Measurements from ENCODE around the gene ANGPTL7. TPM values are rescaled to one million over a fixed set of nuclear protein-coding genes. Genes with fewer than 3 reads are reported as not detected.

ANGPTL7 gene
- total RNA-seq, 1 experiment from 2014 or later = not detected

- no peak for DNase-seq (ENCODE audit: low read depth, low spot score)
- no peak overlapping the region for H2AFZ ChIP-seq (ENCODE audit: low read depth, low read length, poor library complexity, severe bottlenecking)
- no peaks in the 10 kb centered on the region for H3K4me1 ChIP-seq (ENCODE audit: control insufficient read depth in 1 of 2, insufficient read depth in 2 of 2, low read length in 2 of 2)
- TF ChIP-seq SIN3A (IDR thresholded peaks at IDR 0.05; ENCODE audit: low read depth) (no peak), SP1 (IDR thresholded peaks at IDR 0.05; ENCODE audit: low read depth) (no peak), ZBTB33 (IDR thresholded peaks at IDR 0.05; ENCODE audit: extremely low read depth, insufficient replicate concordance, low read length) (no peak), POLR2AphosphoS5 (IDR thresholded peaks at IDR 0.05; ENCODE audit: low read depth, low read length) (no peak), SRF (IDR thresholded peaks at IDR 0.05; ENCODE audit: low read depth) (no peak), RAD21 (IDR thresholded peaks at IDR 0.05; ENCODE audit: low read depth) (no peak), CBX3 (IDR thresholded peaks at IDR 0.05; ENCODE audit: low read depth) (no peak)
- H3K27me3 ChIP-seq (ENCODE audit: insufficient read depth, low read length) = no peaks in the 10 kb centered on the region
- H3K9ac ChIP-seq (ENCODE audit: low read length) = no peak overlapping the region
- RAD21 ChIA-PET (ENCODE audit: low non-redundant PET in 1 of 2, low total read pairs in 2 of 2, uncharacterized antibody in 2 of 2, unreplicated experiment in 2 of 2) = no interaction called here
- H4K20me1 ChIP-seq (ENCODE audit: insufficient read depth) = no peaks in the 10 kb centered on the region
- H3K27ac ChIP-seq (ENCODE audit: low read depth, low read length) = no peak overlapping the region
- ATAC-seq = no peak
- peaks cover 24 to 47% of the 10 kb centered on the region in 2 experiments; a peak in 3 of 4 replicates for H3K36me3 ChIP-seq (ENCODE audit: control insufficient read depth in 1 of 2, insufficient read depth in 2 of 2, low read length in 2 of 2)
- no peaks in the 10 kb centered on the region for H3K9me2 ChIP-seq (ENCODE audit: insufficient read depth)
- CTCF ChIA-PET = no interaction called here
- no TSS peak for BruUV-seq (replicated peaks)
- H3K4me3 ChIP-seq (replicated peaks in 1 of 2; ENCODE audit: low read depth in 1 of 2, low read length in 2 of 2) = no peak overlapping the region
- POLR2A ChIA-PET = no interaction called here
- H3K9me3 ChIP-seq (ENCODE audit: control insufficient read depth in 1 of 2, insufficient read depth in 1 of 2, low read depth in 1 of 2, low read length in 2 of 2) = no peaks in the 10 kb centered on the region
- H3K79me2 ChIP-seq (ENCODE audit: insufficient read depth, low read length) = no peaks in the 10 kb centered on the region
- H3K4me2 ChIP-seq (ENCODE audit: low read length) = no peak overlapping the region
- intact Hi-C loops (cut with micrococcal nuclease) = no loop called here
Measured at GRCh38 chr1:11207898-11208611, 18.9 kb downstream of the ANGPTL7 start.

- ATAC-seq = no peak
- Histone ChIP-seq H3K79me2 (ENCODE audit: insufficient read depth, low read length) (no peaks in the 10 kb centered on the region), H2AFZ (ENCODE audit: low read depth, low read length, poor library complexity, severe bottlenecking) (no peak overlapping the region), H3K4me2 (ENCODE audit: low read length) (no peak overlapping the region), H3K9me2 (ENCODE audit: insufficient read depth) (no peaks in the 10 kb centered on the region), H3K27ac (ENCODE audit: low read depth, low read length) (no peak overlapping the region), H4K20me1 (ENCODE audit: insufficient read depth) (no peaks in the 10 kb centered on the region), H3K4me3 (replicated peaks in 1 of 2; ENCODE audit: low read depth in 1 of 2, low read length in 2 of 2) (no peak overlapping the region), H3K4me1 (ENCODE audit: control insufficient read depth in 1 of 2, insufficient read depth in 2 of 2, low read length in 2 of 2) (no peaks in the 10 kb centered on the region), H3K9me3 (ENCODE audit: control insufficient read depth in 1 of 2, insufficient read depth in 1 of 2, low read depth in 1 of 2, low read length in 2 of 2) (no peaks in the 10 kb centered on the region), H3K9ac (ENCODE audit: low read length) (no peak overlapping the region), H3K36me3 (ENCODE audit: control insufficient read depth in 1 of 2, insufficient read depth in 2 of 2, low read length in 2 of 2) (peaks cover 23 to 51% of the 10 kb centered on the region in 2 experiments; a peak in 3 of 4 replicates), H3K27me3 (ENCODE audit: insufficient read depth, low read length) (no peaks in the 10 kb centered on the region)
- CTCF ChIA-PET = no interaction called here
- BruUV-seq (replicated peaks) = no TSS peak
- RAD21 ChIA-PET (ENCODE audit: low non-redundant PET in 1 of 2, low total read pairs in 2 of 2, uncharacterized antibody in 2 of 2, unreplicated experiment in 2 of 2) = no interaction called here
- POLR2A ChIA-PET = no interaction called here
- intact Hi-C loops (cut with micrococcal nuclease) = no loop called here
- DNase-seq (ENCODE audit: low read depth, low spot score) = no peak
- TF ChIP-seq EGR1 (IDR thresholded peaks at IDR 0.05; ENCODE audit: low read depth) (no peak), EZH2 (IDR thresholded peaks at IDR 0.05) (no peak), POLR2A (IDR thresholded peaks at IDR 0.05; ENCODE audit: borderline replicate concordance, extremely low read depth, insufficient read depth, insufficient read length) (no peak), REST (IDR thresholded peaks at IDR 0.05; ENCODE audit: low read depth) (no peak), SIN3A (IDR thresholded peaks at IDR 0.05; ENCODE audit: low read depth) (no peak), JUND (IDR thresholded peaks at IDR 0.05) (no peak), RAD21 (IDR thresholded peaks at IDR 0.05; ENCODE audit: low read depth) (no peak), FOSL1 (IDR thresholded peaks at IDR 0.05; ENCODE audit: low read depth) (no peak), CEBPB (IDR thresholded peaks at IDR 0.05; ENCODE audit: low read depth) (no peak), SRF (IDR thresholded peaks at IDR 0.05; ENCODE audit: low read depth) (no peak), POLR2AphosphoS5 (IDR thresholded peaks at IDR 0.05; ENCODE audit: low read depth, low read length) (no peak), ZFX (IDR thresholded peaks at IDR 0.05) (no peak), YY1 (IDR thresholded peaks at IDR 0.05; ENCODE audit: extremely low read depth, insufficient replicate concordance, low read depth, low read length) (no peak)
Measured at GRCh38 chr1:11211461-11211860, 22.3 kb downstream of the ANGPTL7 start.
